GM10847 (cell line): ENCODE data around the gene KAZN.

Experiments used
- POLR2A ChIP-seq: IDR thresholded peaks from 2 replicates; pipeline ENCODE4 v1.6.1; 2011; ENCODE audit not compliant: insufficient read length; ENCODE audit errors: extremely low read depth

KAZN gene

DNA sequence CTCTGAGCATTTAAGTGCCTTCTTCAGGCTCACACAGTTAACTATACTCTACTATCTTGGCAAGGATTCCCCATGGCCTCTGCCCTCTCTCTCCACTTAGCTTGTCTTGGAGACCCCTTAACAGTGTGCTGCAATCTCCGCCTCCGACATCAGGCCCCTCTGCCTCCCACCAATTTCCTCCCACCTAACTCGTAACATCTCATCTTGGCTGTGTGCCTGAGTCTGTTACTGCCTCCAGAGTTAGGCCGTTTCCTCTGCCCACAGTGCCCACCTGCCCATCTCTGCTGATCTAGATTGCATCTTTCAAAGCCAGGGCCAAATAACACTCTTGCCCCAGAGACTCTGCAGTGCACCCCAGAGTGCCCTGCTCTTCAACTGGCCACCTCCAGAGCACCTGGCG is 310.8 kb downstream of the KAZN start:
- no peak for TF ChIP-seq POLR2A

DNA sequence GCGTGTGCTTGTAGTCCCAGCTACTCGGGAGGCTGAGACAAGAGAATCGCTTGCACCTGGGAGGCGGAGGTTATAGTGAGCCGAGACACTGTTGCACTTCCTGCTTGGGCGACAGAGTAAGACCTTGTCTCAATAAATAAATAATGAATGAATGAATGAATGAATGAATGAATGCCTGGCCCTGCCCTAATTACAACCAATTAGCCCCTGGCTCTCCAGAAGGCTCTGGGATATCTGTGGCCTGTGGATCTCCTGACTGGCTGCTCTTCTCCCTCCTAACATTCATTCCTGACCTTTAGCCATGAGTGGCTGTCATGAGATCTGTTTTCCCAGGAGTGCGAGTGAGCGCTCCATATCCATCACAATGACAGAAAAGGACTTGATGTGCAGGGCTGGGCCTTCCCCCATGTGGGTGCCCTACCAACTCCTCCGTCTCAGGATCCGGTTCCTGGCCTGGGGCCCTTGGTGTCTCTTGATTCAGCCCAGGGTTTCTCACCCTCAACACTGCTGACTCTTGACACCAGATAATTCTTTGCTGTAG is 311.5 kb downstream of the KAZN start:
- no peak for TF ChIP-seq POLR2A

DNA sequence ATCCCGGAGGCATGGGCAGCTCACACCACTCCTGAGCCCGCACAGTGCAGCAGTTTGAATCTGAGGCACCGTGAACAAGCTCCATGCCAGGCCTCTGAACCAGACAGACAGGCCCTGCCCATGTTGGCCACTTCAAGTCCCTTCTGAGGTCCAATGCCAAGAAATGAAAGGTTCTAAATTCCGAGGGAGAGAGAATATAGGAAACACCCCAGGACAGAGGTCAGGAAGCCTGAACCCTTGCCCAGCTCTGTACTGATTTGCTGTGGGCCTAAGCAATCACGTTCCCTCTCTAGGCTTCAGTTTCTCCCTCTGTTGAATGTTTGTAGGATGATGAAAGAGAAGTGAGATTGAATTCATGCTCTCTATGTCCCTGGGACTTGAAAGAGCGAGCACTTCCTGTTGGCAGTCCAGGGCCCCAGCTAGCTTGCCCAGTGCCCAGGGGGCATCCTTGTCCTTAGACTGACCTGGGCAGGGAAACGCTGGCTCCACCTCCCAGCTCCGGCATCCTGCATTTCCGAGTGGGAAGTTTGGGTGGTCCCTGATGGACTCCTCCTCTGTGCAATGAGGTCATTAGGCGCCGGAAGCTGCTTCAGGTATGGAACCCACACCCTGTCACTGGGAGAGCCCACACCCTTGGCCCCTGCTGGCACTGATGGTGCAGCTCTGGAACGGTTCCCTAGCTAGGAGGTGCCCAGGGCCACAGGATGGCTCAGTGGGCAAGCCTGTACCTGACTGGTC is 312.7 kb downstream of the KAZN start:
- no peak for TF ChIP-seq POLR2A

DNA sequence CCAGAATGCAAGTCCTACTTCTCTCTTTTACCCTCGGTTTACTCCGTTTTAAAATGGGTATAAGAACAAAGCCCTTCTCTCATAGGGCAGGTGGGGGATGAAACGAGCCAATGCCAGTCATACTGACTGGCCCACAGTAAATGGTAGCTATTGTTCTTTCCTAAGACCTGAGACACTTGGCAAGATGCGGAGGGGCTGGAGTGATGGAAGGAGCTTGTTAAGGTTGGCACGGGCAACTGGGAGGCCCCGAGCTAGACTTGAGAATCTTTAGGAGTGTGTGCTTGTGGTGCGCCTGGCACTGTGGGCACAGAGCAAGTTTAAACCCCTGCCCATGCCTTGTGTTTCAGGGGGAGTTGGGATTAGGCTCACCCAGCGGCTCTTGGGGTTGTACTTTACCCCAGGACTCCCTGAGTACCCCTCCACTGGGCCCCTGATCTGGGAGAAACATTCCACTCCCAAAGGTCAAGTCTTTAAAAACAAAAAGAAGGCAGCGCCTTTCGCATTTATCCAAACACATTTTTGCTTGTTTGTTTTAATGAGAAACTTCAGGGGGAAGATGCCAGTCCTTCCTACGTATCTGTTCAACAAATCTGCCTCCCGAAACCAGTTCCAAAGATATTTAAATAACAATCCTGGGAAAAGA is 314.5 kb downstream of the KAZN start:
- TF ChIP-seq POLR2A, result no peak

DNA sequence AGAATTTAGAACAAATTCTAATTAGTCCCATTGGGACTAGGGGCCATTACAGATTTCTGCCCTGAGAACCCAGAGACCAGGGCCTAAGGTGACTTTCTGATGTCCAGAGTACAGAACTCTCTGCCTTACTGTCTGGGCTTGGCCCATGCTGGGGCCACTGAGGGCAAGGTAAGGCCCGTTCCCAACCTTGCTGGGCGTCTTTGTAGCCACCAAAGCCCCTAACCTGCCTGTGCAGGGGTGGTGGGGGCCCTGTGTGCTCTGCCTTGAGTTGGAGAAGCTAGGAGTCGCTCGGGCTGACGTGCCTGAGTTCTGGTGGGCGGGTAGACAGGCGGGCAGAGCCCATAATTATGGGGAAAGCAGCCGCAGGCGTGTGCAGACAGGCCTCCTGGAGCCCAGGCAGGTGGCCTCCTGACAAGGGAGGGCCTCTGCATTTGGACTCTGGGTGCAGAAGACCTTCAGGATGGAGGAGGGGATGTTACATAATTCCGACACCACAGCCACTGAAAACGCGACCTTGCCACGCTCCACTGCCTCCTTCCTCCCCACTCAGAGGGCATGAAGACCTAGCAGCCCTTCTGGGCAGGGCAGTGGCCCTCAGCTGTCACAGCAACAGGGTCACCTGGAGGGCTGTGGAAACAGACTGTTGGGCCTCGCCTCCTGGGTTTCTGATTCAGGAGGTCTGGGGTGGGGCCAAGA is 315.1 kb downstream of the KAZN start:
- TF ChIP-seq POLR2A, result no peak

DNA sequence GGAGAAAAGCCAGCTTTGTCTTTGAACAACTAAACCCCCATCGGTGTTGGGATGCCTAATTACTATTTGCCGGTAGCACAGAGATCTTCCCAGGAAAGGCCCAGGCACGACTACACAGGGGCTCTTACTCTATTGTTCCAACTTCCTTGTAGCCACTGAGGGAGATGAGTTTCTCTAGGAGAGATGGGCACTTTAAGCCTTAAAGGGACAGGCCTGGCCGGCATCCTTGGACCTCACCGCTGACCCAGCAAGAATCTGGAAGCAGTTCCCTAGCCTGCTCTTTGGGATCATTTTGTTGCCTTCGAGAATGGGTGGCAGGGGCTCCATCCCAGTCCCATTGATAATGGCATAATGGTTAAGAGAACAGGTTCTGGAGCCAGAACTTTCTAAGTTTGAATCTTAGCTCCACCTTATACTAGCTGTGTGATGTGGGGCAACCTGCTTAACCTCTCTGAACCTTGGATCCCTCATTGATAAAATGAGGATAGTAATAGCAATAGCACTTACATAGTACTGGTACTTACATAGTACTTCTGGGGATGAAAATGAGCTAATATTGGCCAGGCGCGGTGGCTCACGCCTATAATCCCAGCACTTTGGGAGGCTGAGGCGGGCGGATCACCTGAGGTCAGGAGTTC is 316.0 kb downstream of the KAZN start:
- TF ChIP-seq POLR2A, result no peak

DNA sequence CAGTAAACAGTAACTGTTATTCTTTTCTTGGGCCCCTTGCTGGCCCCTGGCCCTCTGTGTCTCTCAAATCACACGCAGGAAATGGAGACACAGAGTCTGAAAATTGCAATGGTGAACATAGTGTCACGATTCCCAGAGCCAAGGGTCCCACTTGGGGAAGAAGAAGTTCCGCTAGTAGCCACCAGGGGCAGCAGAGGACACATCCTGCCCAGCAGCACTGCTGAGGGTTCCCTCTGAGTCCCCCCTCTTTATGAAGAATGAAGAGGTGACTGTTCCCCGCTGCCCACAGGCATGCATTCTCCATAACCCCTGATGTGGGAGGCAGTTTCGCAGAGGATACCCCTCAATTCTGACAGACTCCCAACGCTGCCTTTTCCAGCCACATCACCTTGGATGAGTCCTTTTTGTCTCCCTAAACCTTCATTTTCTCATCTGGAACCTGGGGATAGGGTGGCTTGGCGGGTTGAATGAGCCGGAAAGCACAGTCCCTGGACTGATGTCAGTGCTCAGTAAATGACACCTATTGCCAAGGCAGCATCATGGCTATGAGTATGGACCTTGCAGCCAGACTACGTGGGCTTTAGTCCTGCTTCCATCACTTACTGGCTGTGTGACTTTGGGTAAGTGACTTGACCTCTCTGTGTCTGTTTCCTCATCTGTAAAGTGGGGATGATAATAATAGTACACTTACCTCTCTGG is 317.0 kb downstream of the KAZN start:
- TF ChIP-seq POLR2A, result no peak

DNA sequence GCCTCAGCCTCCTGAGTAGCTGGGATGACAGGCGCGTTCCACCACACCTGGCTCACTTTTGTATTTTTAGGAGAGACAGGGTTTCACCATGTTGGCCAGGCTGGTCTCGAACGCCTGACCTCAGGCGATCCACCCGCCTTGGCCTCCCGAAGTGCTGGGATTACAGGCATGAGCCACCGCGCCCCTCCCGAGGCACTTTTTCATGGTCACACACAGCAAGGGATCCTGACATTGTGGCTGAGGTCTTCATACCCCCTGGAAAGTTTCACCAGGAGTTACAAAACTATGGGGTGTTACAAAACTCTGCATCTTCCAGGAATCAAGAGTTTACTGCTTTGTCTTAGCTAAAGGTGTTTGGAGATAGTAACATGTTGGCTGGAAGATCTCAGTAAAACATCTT is 320.8 kb downstream of the KAZN start:
- TF ChIP-seq POLR2A, result no peak

DNA sequence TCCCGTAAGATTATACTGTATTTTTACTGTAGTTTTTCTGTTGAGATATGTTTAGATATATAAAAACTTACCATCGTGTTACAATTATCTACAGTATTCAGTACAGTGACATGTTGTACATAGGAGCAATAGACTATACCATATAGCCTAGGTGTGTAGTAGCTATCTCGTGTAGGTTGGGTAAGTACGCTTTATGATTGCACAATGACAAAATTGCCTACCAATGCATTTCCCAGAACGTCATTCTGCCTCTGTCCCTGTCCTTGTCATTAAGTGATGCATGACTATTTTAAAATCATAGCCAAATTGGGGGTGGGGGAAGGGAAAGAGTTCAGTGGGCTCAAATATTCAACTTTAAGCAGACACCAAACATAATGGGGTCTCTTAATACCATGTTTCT is 321.3 kb downstream of the KAZN start:
- no peak for TF ChIP-seq POLR2A

DNA sequence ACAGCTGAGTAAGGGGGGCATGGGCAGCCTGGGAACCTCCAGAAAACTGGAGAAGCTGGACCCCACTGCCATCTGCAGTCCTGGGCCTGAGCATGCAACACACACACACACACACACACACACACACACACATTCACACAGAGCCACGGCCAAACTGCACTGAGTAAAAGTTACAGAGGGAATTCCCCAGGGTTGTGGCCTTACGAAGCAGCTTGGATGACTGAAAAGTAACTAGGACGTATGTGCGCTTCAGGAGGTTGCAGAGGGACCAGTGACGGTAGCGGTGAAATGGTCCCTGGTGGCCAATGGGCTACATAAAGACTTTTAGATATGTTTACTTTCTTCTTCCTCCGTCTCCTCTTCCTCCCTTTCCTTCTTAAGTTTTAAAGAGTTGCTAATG is 322.6 kb downstream of the KAZN start:
- TF ChIP-seq POLR2A, result no peak

DNA sequence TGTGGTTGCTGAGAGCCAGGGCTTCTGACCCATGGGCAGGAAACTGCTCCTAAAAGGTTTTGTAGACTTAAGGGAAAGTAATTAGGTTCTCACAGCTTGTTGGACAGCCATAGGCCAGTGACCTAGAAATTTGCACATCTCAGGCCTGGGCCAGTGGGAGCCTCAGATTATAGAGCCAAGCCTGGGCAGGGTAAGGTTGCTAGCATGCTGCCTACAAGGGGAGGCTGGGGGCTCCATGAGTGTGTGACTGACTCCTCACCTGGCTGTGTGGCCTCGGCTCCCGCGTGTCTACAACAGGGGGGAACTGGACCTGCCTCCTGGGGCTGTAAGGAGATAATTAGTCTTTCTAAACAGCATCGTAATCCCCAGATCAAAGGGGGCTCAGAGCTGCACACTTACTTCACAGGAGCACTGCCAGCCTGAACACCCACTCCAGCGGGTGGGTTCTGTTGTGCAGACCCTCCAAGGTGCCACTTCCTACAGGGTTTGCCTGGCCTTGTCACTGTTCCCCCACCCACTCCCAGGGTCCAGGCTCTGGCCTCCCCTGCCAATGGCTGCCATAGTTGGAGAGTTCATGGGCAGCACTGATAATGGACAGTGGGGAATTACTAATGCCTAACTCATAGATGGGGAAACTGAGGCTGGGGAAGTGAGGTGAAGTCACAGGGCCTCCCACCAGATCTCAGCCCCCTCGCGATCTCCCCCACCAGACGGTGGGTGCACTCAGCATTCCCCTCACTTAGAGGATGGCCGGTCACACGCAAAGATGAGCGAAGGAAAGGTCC is 324.6 kb downstream of the KAZN start:
- TF ChIP-seq POLR2A, result no peak

DNA sequence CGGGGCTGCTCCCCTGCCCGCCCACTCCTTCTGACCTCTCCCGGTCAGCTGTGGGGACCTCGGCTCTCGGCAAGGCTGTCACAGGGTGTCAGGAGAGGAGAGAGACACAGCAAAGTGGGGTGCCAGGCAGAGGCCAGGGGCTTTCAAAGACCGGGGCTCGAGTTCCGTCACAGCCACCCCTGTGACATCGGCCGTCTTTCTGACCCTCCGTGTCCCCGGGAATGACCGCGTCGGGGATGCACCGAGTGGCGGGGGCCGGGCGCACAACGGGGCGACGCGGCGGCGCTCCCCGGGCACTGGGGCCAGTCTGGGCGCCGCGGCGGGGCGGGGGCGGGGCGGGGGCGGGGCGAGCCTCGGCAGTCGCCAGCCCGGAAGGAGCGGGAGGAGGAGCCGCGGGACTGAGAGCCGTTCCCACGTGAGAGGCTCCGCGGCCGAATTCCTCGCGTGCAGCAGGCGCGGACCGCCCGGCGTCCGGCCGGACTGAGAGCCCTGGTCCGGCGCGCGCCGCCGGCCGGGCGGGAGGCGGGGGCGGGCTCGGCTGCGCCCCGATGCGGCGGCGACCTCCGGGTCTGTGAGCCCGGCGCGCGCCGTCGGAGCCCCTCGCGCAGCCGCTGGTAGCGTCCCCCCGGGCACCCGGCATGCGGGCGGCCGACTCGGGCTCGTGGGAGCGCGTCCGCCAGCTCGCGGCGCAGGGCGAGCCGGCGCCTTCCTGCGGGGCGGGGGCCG is 325.4 kb downstream of the KAZN start:
- TF ChIP-seq POLR2A, result no peak

DNA sequence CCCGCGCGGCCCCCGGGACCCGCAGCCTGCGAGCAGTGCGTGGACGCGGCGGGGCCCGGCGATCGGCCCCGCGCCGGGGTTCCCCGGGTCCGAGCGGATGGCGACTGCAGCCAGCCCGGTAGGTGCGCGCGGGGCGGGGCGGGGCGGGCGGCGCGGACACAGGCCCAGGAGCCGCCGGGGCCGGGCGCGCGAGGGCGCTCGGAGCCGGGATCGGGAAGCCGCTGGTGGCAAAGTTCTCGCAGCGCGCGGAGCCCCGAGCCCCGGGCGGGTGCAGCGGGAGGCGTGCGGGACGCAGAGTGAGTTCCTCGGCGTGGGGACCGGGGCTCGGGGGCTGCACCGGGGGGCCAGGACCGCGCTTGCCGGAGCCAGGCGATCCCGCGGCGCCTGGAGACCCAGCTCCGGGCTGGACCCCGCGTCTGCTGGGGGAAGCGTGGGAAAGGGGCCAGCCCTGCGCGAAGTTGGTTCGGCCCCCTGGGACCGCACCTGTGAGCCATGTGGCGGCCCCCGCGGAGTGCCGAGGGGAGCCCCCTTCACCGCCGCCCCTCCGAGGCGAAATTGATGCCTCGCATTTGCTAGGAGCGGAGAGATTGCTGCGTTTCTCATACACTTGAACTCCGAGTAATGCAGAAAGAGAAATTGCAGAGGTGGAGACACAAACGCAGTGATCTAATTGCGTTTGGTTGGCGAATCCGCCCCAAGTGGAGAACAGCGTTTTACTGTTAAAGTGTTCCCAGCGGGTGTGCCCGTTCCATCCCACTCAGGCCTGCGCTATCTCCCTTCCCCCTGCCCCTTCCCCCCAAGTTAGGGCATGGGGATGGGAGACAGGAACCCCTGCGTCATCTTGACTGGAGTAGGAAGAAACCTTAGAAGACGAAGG is 326.2 kb downstream of the KAZN start:
- TF ChIP-seq POLR2A, result no peak
